Measurements from ENCODE around the gene UPF2. TPM values are rescaled to one million over a fixed set of nuclear protein-coding genes. Genes with fewer than 3 reads are reported as not detected.

UPF2 gene
- total RNA-seq, 1 donor from 2014 or later, result 16.4 TPM

GRCh38 chr10:12067336-12067735, 24.7 kb upstream of the UPF2 start:
- no peak overlapping the region for H3K27ac Mint-ChIP-seq (ENCODE audit: unreplicated experiment)
- peaks cover 4% of the 10 kb centered on the region for H3K27me3 Mint-ChIP-seq (ENCODE audit: unreplicated experiment)
- H3K9me3 Mint-ChIP-seq (ENCODE audit: unreplicated experiment), result peaks cover 2% of the 10 kb centered on the region
- H3K36me3 Mint-ChIP-seq (ENCODE audit: unreplicated experiment), result no peaks in the 10 kb centered on the region
- no peak for TF ChIP-seq CTCF (IDR thresholded peaks at IDR 0.05; ENCODE audit: partially characterized antibody, unreplicated experiment)
- no peak overlapping the region for H3K4me3 Mint-ChIP-seq (ENCODE audit: unreplicated experiment)
- no peak for DNase-seq
- H3K4me1 Mint-ChIP-seq (ENCODE audit: low read depth, unreplicated experiment), result peaks cover 5% of the 10 kb centered on the region

- no peaks in the 10 kb centered on the region for H3K36me3 Mint-ChIP-seq (ENCODE audit: unreplicated experiment)
- no peak overlapping the region for H3K27ac Mint-ChIP-seq (ENCODE audit: unreplicated experiment)
- H3K9me3 Mint-ChIP-seq (ENCODE audit: unreplicated experiment), result peaks cover 2% of the 10 kb centered on the region
- no peak for TF ChIP-seq CTCF (IDR thresholded peaks at IDR 0.05; ENCODE audit: partially characterized antibody, unreplicated experiment)
- H3K4me3 Mint-ChIP-seq (ENCODE audit: unreplicated experiment), result no peak overlapping the region
- H3K27me3 Mint-ChIP-seq (ENCODE audit: unreplicated experiment), result no peaks in the 10 kb centered on the region
- DNase-seq, result no peak
- H3K4me1 Mint-ChIP-seq (ENCODE audit: low read depth, unreplicated experiment), result no peaks in the 10 kb centered on the region
Observed at GRCh38 chr10:12063483-12063818, 20.8 kb upstream of the UPF2 start.

GRCh38 chr10:12062754-12063482, 20.3 kb upstream of the UPF2 start:
- Mint-ChIP-seq H3K36me3 (ENCODE audit: unreplicated experiment) (no peaks in the 10 kb centered on the region), H3K4me3 (ENCODE audit: unreplicated experiment) (no peak overlapping the region), H3K9me3 (ENCODE audit: unreplicated experiment) (peaks cover 2% of the 10 kb centered on the region), H3K4me1 (ENCODE audit: low read depth, unreplicated experiment) (no peaks in the 10 kb centered on the region), H3K27me3 (ENCODE audit: unreplicated experiment) (no peaks in the 10 kb centered on the region), H3K27ac (ENCODE audit: unreplicated experiment) (no peak overlapping the region)
- no peak for DNase-seq
- no peak for TF ChIP-seq CTCF (IDR thresholded peaks at IDR 0.05; ENCODE audit: partially characterized antibody, unreplicated experiment)

GRCh38 chr10:12061124-12061523, 18.5 kb upstream of the UPF2 start:
- H3K4me1 Mint-ChIP-seq (ENCODE audit: low read depth, unreplicated experiment), result no peaks in the 10 kb centered on the region
- TF ChIP-seq CTCF (IDR thresholded peaks at IDR 0.05; ENCODE audit: partially characterized antibody, unreplicated experiment), result no peak
- H3K36me3 Mint-ChIP-seq (ENCODE audit: unreplicated experiment), result no peaks in the 10 kb centered on the region
- peaks cover 2% of the 10 kb centered on the region for H3K9me3 Mint-ChIP-seq (ENCODE audit: unreplicated experiment)
- H3K4me3 Mint-ChIP-seq (ENCODE audit: unreplicated experiment), result no peak overlapping the region
- no peaks in the 10 kb centered on the region for H3K27me3 Mint-ChIP-seq (ENCODE audit: unreplicated experiment)
- H3K27ac Mint-ChIP-seq (ENCODE audit: unreplicated experiment), result no peak overlapping the region
- no peak for DNase-seq

GRCh38 chr10:12056748-12057147, 14.1 kb upstream of the UPF2 start:
- DNase-seq, result no peak
- no peaks in the 10 kb centered on the region for H3K4me1 Mint-ChIP-seq (ENCODE audit: low read depth, unreplicated experiment)
- H3K27me3 Mint-ChIP-seq (ENCODE audit: unreplicated experiment), result peaks cover 3% of the 10 kb centered on the region
- no peak for TF ChIP-seq CTCF (IDR thresholded peaks at IDR 0.05; ENCODE audit: partially characterized antibody, unreplicated experiment)
- peaks cover 2% of the 10 kb centered on the region for H3K9me3 Mint-ChIP-seq (ENCODE audit: unreplicated experiment)
- no peak overlapping the region for H3K27ac Mint-ChIP-seq (ENCODE audit: unreplicated experiment)
- H3K36me3 Mint-ChIP-seq (ENCODE audit: unreplicated experiment), result no peaks in the 10 kb centered on the region
- H3K4me3 Mint-ChIP-seq (ENCODE audit: unreplicated experiment), result no peak overlapping the region

Measured in glutamatergic neuron (in vitro differentiated cells).